NT2/D1 (cell line): Measurements from ENCODE around the gene CFAP410.

Experiments used
- SUZ12 ChIP-seq: IDR thresholded peaks from 2 replicates; pipeline ENCODE4 v1.6.1; 2011; ENCODE audit not compliant: insufficient read length, insufficient read depth; ENCODE audit errors: extremely low read depth
- YY1 ChIP-seq: IDR thresholded peaks from 2 replicates; pipeline ENCODE4 v1.6.1; 2011; ENCODE audit not compliant: insufficient read length, insufficient read depth
- ZNF274 ChIP-seq: IDR thresholded peaks from 2 replicates; pipeline ENCODE4 v1.6.1; 2011; ENCODE audit warnings: mild to moderate bottlenecking, low read depth, low read length

GRCh38 chr21:44323591-44323990 lies 15.6 kb downstream of the CFAP410 start:
- TF ChIP-seq YY1 (no peak), ZNF274 (no peak), SUZ12 (no peak)
